ENCODE results near the gene SCAMP4. TPM values are rescaled to one million over a fixed set of nuclear protein-coding genes. Genes with fewer than 3 reads are reported as not detected.

Gene SCAMP4
- total RNA-seq, 2 experiments from 2014 or later, result 21.3 to 49.9 TPM

DNA sequence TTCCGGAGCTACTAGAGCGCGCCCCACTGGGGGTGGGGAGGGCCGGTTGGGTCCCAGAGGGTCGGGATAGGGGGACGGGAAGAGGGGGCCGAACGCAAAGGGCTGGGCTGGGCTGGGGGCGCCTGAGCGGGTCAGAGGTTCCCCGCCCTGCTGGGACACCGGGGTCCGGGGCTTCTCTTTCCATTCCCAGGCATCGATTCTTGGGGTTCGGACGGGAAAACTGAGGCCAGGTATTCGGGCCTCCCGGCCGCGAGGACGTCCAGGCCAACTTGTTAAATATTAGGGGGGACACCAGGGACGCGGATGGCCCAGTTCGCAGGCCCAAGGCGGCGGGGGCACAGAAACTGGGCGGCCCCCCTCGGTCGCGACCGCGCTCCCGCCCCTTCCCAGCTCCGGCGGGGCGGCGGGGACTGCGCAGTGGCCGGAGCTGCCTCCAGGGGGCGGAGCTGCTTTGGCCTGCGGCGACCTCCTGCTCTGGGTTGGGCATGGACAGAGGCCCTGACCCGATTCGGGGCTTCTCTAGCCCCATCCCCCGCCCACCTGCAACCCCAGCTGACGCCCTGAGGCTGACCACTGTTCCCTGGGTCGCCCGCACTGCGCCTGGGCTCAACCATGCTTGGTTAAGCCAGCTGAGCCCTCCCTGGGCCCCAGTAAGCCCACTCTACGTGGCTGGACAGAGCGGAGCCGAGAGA, 40.6 kb upstream of the SCAMP4 start:
- no peak for TF ChIP-seq EZH2phosphoT487 (IDR thresholded peaks at IDR 0.05; ENCODE audit: borderline replicate concordance, low read depth, low read length)
- TF ChIP-seq, protein P1, sequence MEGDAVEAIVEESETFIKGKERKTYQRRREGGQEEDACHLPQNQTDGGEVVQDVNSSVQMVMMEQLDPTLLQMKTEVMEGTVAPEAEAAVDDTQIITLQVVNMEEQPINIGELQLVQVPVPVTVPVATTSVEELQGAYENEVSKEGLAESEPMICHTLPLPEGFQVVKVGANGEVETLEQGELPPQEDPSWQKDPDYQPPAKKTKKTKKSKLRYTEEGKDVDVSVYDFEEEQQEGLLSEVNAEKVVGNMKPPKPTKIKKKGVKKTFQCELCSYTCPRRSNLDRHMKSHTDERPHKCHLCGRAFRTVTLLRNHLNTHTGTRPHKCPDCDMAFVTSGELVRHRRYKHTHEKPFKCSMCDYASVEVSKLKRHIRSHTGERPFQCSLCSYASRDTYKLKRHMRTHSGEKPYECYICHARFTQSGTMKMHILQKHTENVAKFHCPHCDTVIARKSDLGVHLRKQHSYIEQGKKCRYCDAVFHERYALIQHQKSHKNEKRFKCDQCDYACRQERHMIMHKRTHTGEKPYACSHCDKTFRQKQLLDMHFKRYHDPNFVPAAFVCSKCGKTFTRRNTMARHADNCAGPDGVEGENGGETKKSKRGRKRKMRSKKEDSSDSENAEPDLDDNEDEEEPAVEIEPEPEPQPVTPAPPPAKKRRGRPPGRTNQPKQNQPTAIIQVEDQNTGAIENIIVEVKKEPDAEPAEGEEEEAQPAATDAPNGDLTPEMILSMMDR (conservative IDR thresholded peaks at IDR 0.05; ENCODE audit: low read length), result peak; percentile 77

DNA sequence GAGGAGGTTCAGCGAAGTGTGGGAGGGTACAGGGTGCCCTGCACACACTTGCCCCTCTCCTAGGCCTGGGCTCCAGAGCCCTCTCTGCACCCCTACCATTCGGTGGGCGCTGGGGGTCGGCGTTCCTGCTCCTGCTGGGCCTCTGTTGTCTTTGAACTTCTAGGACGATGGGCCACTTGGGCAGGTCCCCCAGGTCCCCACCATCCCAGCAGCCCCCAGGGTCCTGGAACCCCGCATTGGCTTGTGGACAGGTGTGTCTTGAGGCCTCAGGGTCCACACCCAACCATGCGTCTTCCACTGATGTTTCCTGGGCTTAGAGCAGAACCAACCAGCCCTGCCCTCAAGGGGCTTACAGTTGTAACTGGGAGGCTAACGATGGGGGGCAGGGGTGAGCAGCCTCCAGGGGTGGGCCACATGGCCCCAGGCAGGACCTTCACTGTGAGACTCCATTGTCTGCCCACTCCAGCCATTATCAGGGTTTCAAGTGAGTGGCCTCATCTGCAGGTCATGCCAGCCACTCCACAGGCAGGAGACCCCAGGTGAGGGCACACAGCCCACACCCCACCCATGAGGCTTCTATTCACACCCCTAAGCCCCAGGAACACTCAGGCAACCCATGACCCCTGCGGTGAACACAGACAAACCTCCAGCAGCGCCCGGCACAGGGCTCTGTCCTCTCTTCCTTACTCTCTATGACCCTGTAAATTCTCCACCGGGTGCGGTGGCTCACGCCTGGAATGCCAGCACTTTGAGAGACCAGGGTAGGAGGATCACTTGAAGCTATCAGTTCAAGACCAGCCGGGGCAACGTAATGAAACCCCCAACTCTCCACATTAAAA, 39.8 kb upstream of the SCAMP4 start:
- no peaks in the 10 kb centered on the region for H3K9me3 ChIP-seq (ENCODE audit: low read length)
- ChIA-PET CTCF (ENCODE audit: unreplicated experiment) (interaction anchor here (1.4 kb wide), 1 partner anchor 11 kb away, joined by 12 read pairs; no protein-coding TSS in a partner anchor), POLR2A (interaction anchor here (0.5 to 1.1 kb wide), 4 partner anchors 9 to 205 kb away, joined by 3 to 6 read pairs (median 4); no protein-coding TSS in a partner anchor)
- H4K20me1 ChIP-seq (ENCODE audit: insufficient read depth, low read length), result peaks cover 17% of the 10 kb centered on the region
- peak overlapping the region; percentile 70 for H3K4me2 ChIP-seq (ENCODE audit: low read length)
- H3K9me2 ChIP-seq (ENCODE audit: insufficient read depth, low read length), result no peaks in the 10 kb centered on the region
- BruUV-seq (replicated peaks), result no TSS peak
- intact Hi-C loops (cut with micrococcal nuclease; ENCODE audit: unreplicated experiment), result loop anchor here (2.0 kb wide), 1 partner anchor 17 kb away; no protein-coding TSS in a partner anchor
- H2AFZ ChIP-seq (ENCODE audit: low read length), result no peak overlapping the region
- no peak for DNase-seq (ENCODE audit: low spot score)
- TF ChIP-seq, protein P1 (conservative IDR thresholded peaks at IDR 0.05; ENCODE audit: low read length), result no peak
- TF ChIP-seq EZH2phosphoT487 (IDR thresholded peaks at IDR 0.05; ENCODE audit: borderline replicate concordance, low read depth, low read length), result no peak
- H3K4me3 ChIP-seq (ENCODE audit: low read depth, low read length, poor library complexity, severe bottlenecking), result peak overlapping the region; percentile 72
- peaks cover 22% of the 10 kb centered on the region for H3K79me2 ChIP-seq (ENCODE audit: insufficient read depth, low read depth, low read length)
- peaks cover 22% of the 10 kb centered on the region for H3K4me1 ChIP-seq (ENCODE audit: insufficient read depth, low read length, poor library complexity, severe bottlenecking)
- H3K27ac ChIP-seq (ENCODE audit: low read depth, low read length, poor library complexity, severe bottlenecking), result peak overlapping the region; percentile 82
- peaks cover 32% of the 10 kb centered on the region for H3K36me3 ChIP-seq (ENCODE audit: insufficient read depth, low read length)

More for the DNA sequence above, 40.6 kb upstream of the SCAMP4 start:
- Histone ChIP-seq H3K79me2 (ENCODE audit: insufficient read depth, low read depth, low read length) (peaks cover 30% of the 10 kb centered on the region), H4K20me1 (ENCODE audit: insufficient read depth, low read length) (peaks cover 17% of the 10 kb centered on the region), H3K36me3 (ENCODE audit: insufficient read depth, low read length) (peaks cover 26% of the 10 kb centered on the region; the same call in 1 of the 2 replicates), H3K27ac (ENCODE audit: low read depth, low read length, poor library complexity, severe bottlenecking) (peak overlapping the region; percentile 82), H3K4me2 (ENCODE audit: low read length) (peak overlapping the region; percentile 70), H3K9me2 (ENCODE audit: insufficient read depth, low read length) (no peaks in the 10 kb centered on the region), H3K4me3 (ENCODE audit: low read depth, low read length, poor library complexity, severe bottlenecking) (peak overlapping the region; percentile 72), H3K4me1 (ENCODE audit: insufficient read depth, low read length, poor library complexity, severe bottlenecking) (peaks cover 29% of the 10 kb centered on the region), H3K9me3 (ENCODE audit: low read length) (no peaks in the 10 kb centered on the region), H2AFZ (ENCODE audit: low read length) (peak overlapping the region; percentile 11; the same call in 1 of the 2 replicates)
- peak; percentile 82 for DNase-seq (ENCODE audit: low spot score)
- intact Hi-C loops (cut with micrococcal nuclease; ENCODE audit: unreplicated experiment), result loop anchor here (1.0 to 2.0 kb wide), 2 partner anchors 18 to 41 kb away; partner anchors contain the start of genes ADAT3 and SCAMP4
- POLR2A ChIA-PET, result interaction anchor here (1.0 to 1.1 kb wide), 2 partner anchors 10 to 40 kb away, joined by 3 to 4 read pairs; no protein-coding TSS in a partner anchor
- CTCF ChIA-PET (ENCODE audit: unreplicated experiment), result interaction anchor here (0.7 to 1.4 kb wide), 2 partner anchors 12 to 216 kb away, joined by 7 to 12 read pairs; no protein-coding TSS in a partner anchor
- BruUV-seq (replicated peaks), result TSS peak; percentile 82

All from OCI-LY7 (cell line).